Measurements from ENCODE around the gene TTC39B. TPM values are rescaled to one million over a fixed set of nuclear protein-coding genes. Genes with fewer than 3 reads are reported as not detected.
"Not testable (repeated sequence)": the region's sequence is repeated elsewhere in the genome, so short reads cannot be mapped to it uniquely, and the experiment has no call there.

TTC39B gene
- total RNA-seq, 2 donors from 2014 or later = 27.2 to 32.2 TPM

- Histone ChIP-seq H3K27ac (no peak overlapping the region), H3K9ac (ENCODE audit: low read depth in 2 of 2, low read length in 2 of 2) (no peak overlapping the region), H3K9me3 (no peaks in the 10 kb centered on the region), H3K36me3 (no peaks in the 10 kb centered on the region), H3K27me3 (no peaks in the 10 kb centered on the region), H3K4me1 (peaks cover 4% of the 10 kb centered on the region), H3K4me3 (no peak overlapping the region)
- no peak for TF ChIP-seq CTCF (IDR thresholded peaks at IDR 0.05)
- DNase-seq = no peak
- intact Hi-C loops (cut with DNase I) = loop anchor here (10.0 kb wide), 1 partner anchor 75 kb away; no protein-coding TSS in a partner anchor
Observed at GRCh38 chr9:15329539-15330109, 22.6 kb upstream of the TTC39B start.

DNA sequence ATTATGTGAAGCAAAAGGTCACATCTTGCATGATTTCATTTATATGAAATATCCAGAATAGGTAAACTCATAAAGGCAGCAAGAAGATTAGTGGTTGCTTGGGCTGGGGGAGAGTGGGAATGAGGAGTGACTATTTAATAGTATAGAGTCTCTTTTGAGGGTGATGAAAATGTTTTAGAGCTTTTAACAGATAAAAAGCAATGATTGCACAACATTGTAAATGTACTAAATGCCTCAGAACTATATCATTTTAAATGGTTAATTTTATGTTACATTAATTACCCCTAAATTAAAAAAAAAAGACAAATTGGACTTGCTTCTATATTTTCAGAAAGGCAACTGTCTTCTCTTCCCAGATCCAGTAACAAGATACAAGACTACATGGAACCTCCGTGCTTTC is 21.9 kb upstream of the TTC39B start:
- no peaks in the 10 kb centered on the region for H3K9me3 ChIP-seq
- no peak overlapping the region for H3K27ac ChIP-seq
- no peak overlapping the region for H3K4me3 ChIP-seq
- intact Hi-C loops (cut with DNase I) = no loop called here
- H3K27me3 ChIP-seq = no peaks in the 10 kb centered on the region
- no peak overlapping the region for H3K9ac ChIP-seq (ENCODE audit: low read depth in 2 of 2, low read length in 2 of 2)
- H3K36me3 ChIP-seq = no peaks in the 10 kb centered on the region
- DNase-seq = no peak
- TF ChIP-seq CTCF (IDR thresholded peaks at IDR 0.05) = no peak
- peaks cover 3% of the 10 kb centered on the region for H3K4me1 ChIP-seq

GRCh38 chr9:15322695-15323094 is 15.7 kb upstream of the TTC39B start:
- intact Hi-C loops (cut with DNase I); H3K27ac ChIP-seq; H3K27me3 ChIP-seq; H3K36me3 ChIP-seq; H3K9me3 ChIP-seq; H3K4me1 ChIP-seq; DNase-seq; H3K4me3 ChIP-seq; H3K9ac ChIP-seq (ENCODE audit: low read depth in 2 of 2, low read length in 2 of 2): not testable (repeated sequence)

- H3K4me1 ChIP-seq; H3K36me3 ChIP-seq; intact Hi-C loops (cut with DNase I); DNase-seq; H3K4me3 ChIP-seq; H3K9me3 ChIP-seq; H3K27me3 ChIP-seq; H3K27ac ChIP-seq; H3K9ac ChIP-seq (ENCODE audit: low read depth in 2 of 2, low read length in 2 of 2): not testable (repeated sequence)
Observed at GRCh38 chr9:15319661-15320060, 12.6 kb upstream of the TTC39B start.

DNA sequence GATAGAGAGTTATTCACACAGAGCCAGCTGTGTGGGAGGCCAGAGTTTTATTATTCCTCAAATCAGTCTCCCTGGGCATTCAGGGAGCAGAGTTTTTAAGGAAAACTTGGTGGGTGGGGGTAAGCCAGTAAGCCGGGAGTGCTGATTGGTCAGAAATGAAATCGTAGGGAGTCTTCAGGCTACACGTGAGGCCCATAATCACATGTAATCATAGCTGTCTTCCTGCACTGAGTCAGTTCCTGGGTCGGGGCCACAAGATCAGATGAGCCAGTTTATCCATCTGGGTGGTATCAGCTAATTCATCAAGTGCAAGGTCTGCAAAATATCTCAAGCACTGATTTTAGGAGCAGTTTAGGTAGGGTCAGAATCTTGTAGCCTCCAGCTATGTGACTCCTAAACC is 10.8 kb upstream of the TTC39B start:
- no peak for DNase-seq
- Histone ChIP-seq H3K4me1 (no peaks in the 10 kb centered on the region), H3K4me3 (no peak overlapping the region), H3K36me3 (no peaks in the 10 kb centered on the region), H3K27me3 (no peaks in the 10 kb centered on the region), H3K27ac (no peak overlapping the region), H3K9ac (ENCODE audit: low read depth in 2 of 2, low read length in 2 of 2) (no peak overlapping the region), H3K9me3 (no peaks in the 10 kb centered on the region)
- TF ChIP-seq CTCF (IDR thresholded peaks at IDR 0.05) = no peak
- intact Hi-C loops (cut with DNase I) = no loop called here

GRCh38 chr9:15311607-15312006 is 4.6 kb upstream of the TTC39B start:
- H3K27me3 ChIP-seq = no peaks in the 10 kb centered on the region
- no peak for DNase-seq
- no peaks in the 10 kb centered on the region for H3K36me3 ChIP-seq
- no peak for TF ChIP-seq CTCF (IDR thresholded peaks at IDR 0.05)
- intact Hi-C loops (cut with DNase I) = no loop called here
- H3K9ac ChIP-seq (ENCODE audit: low read depth in 2 of 2, low read length in 2 of 2) = no peak overlapping the region
- no peak overlapping the region for H3K4me3 ChIP-seq
- no peaks in the 10 kb centered on the region for H3K4me1 ChIP-seq
- H3K27ac ChIP-seq = no peak overlapping the region
- H3K9me3 ChIP-seq = no peaks in the 10 kb centered on the region
